IMR-90 (cell line): Measurements from ENCODE around the gene SMPDL3A. TPM values are rescaled to one million over a fixed set of nuclear protein-coding genes. Genes with fewer than 3 reads are reported as not detected.

Experiments used
- ATAC-seq: fragments of 200-7000 bp; cut with Tn5 transposase; 2 replicates; pipeline ENCODE4 v1.9.1; 2020; ENCODE audit warnings: low read depth, mild to moderate bottlenecking, moderate library complexity
- BruUV-seq: library from RNA; stranded (reverse); fragments of 400-500 nt; replicated peaks from 2 replicates; lab custom pipeline; 2021; lab: Mats Ljungman, UMichigan
- CTCF ChIA-PET: fragments of 300-600 bp; formaldehyde crosslinking; extraction: SDS; loops from one replicate; lab custom pipeline; 2021; ENCODE audit warnings: antibody characterized with exemption; lab: Yijun Ruan, JAX
- POLR2A ChIA-PET: fragments of 300-600 bp; sonication (Branson Sonifier 250); formaldehyde crosslinking; loops from one replicate; lab custom pipeline; 2022; ENCODE audit warnings: antibody characterized with exemption; ENCODE audit not compliant: unreplicated experiment; lab: Charles Lee
- DNase-seq: peaks from one replicate; pipeline ENCODE4 v3.0.0; 2013
- H2AFZ ChIP-seq: replicated peaks from 2 replicates; pipeline ENCODE3; 2013; ENCODE audit warnings: low read length, mild to moderate bottlenecking; ENCODE audit not compliant: poor library complexity
- H2AK5ac ChIP-seq: 2 replicates; pipeline ENCODE4 v1.6.1; 2013; ENCODE audit warnings: low read depth, low read length, inconsistent platforms
- H2AK9ac ChIP-seq: replicated peaks from 2 replicates; pipeline ENCODE3; 2013; ENCODE audit warnings: mild to moderate bottlenecking, low read depth, low read length, moderate library complexity; ENCODE audit not compliant: poor library complexity
- H2BK120ac ChIP-seq: 2 replicates; pipeline ENCODE4 v1.6.1; 2013; ENCODE audit warnings: low read depth, low read length, inconsistent platforms
- H2BK15ac ChIP-seq: 3 replicates; pipeline ENCODE4 v1.6.1; 2013; ENCODE audit warnings: low read depth, low read length, inconsistent platforms
- H2BK20ac ChIP-seq: 2 replicates; pipeline ENCODE4 v1.6.1; 2013; ENCODE audit warnings: low read depth, mild to moderate bottlenecking, inconsistent platforms, low read length, moderate library complexity
- H2BK5ac ChIP-seq: 2 replicates; pipeline ENCODE4 v1.6.1; 2013; ENCODE audit warnings: mild to moderate bottlenecking, low read depth, low read length, inconsistent platforms; ENCODE audit not compliant: poor library complexity, severe bottlenecking
- H3K14ac ChIP-seq: replicated peaks from 2 replicates; pipeline ENCODE4 v1.6.1; 2013; ENCODE audit warnings: low read depth, low read length, inconsistent platforms
- H3K18ac ChIP-seq: 2 replicates; pipeline ENCODE4 v1.6.1; 2013; ENCODE audit warnings: low read depth, low read length, control low read depth
- H3K23ac ChIP-seq: 2 replicates; pipeline ENCODE4 v1.6.1; 2013; ENCODE audit warnings: low read depth, low read length, inconsistent platforms
- H3K27ac ChIP-seq: 2 replicates; pipeline ENCODE4 v1.5.1; 2013; ENCODE audit warnings: mild to moderate bottlenecking, control low read depth, low read length; ENCODE audit not compliant: insufficient read depth
- H3K27me3 ChIP-seq: 2 replicates; pipeline ENCODE4 v1.6.1; 2013; ENCODE audit warnings: low read length; ENCODE audit not compliant: control insufficient read depth, insufficient read depth
- H3K36me3 ChIP-seq: 2 replicates; pipeline ENCODE4 v1.6.1; 2013; ENCODE audit warnings: low read length, mixed read lengths; ENCODE audit not compliant: control insufficient read depth, insufficient read depth
- H3K4ac ChIP-seq: 2 replicates; pipeline ENCODE4 v1.6.1; 2013; ENCODE audit warnings: low read depth, low read length, inconsistent platforms
- H3K4me1 ChIP-seq: 2 replicates; pipeline ENCODE4 v1.6.1; 2013; ENCODE audit warnings: low read length, mixed read lengths; ENCODE audit not compliant: control insufficient read depth, insufficient read depth
- H3K4me2 ChIP-seq: 2 replicates; pipeline ENCODE4 v1.6.1; 2013; ENCODE audit warnings: low read depth, mild to moderate bottlenecking, control low read depth, low read length, moderate library complexity
- H3K4me3 ChIP-seq: 2 replicates; pipeline ENCODE4 v1.5.1; 2013; ENCODE audit warnings: low read depth, mild to moderate bottlenecking, control low read depth, low read length, moderate library complexity; ENCODE audit not compliant: insufficient read depth
- H3K56ac ChIP-seq: 2 replicates; pipeline ENCODE4 v1.6.1; 2013; ENCODE audit warnings: low read length, inconsistent platforms; ENCODE audit not compliant: insufficient read depth; ENCODE audit errors: extremely low read depth
- H3K79me1 ChIP-seq, 2 experiments: 2 replicates each; pipeline ENCODE4 v1.6.1; 2013; ENCODE audit warnings: low read length in 2 of 2, inconsistent platforms in 1 of 2, low read depth in 1 of 2
- H3K9ac ChIP-seq: 2 replicates; pipeline ENCODE4 v1.6.1; 2013; ENCODE audit warnings: low read depth, low read length, control low read depth
- H3K9me1 ChIP-seq: 2 replicates; pipeline ENCODE4 v1.6.1; 2013; ENCODE audit warnings: low read length, inconsistent platforms; ENCODE audit not compliant: insufficient read depth
- H3K9me3 ChIP-seq: 2 replicates; pipeline ENCODE4 v1.6.1; 2013; ENCODE audit warnings: low read length; ENCODE audit not compliant: control insufficient read depth, insufficient read depth
- H4K20me1 ChIP-seq: 2 replicates; pipeline ENCODE4 v1.6.1; 2013; ENCODE audit warnings: low read length, inconsistent platforms; ENCODE audit not compliant: insufficient read depth
- H4K5ac ChIP-seq: 2 replicates; pipeline ENCODE4 v1.6.1; 2013; ENCODE audit warnings: mild to moderate bottlenecking, low read depth, low read length, control low read depth
- H4K8ac ChIP-seq, 2 experiments: 2 replicates each; pipeline ENCODE4 v1.6.1; 2013; ENCODE audit warnings: low read depth in 2 of 2, low read length in 2 of 2, control low read depth in 1 of 2, inconsistent platforms in 1 of 2
- H4K91ac ChIP-seq: 2 replicates; pipeline ENCODE4 v1.6.1; 2013; ENCODE audit warnings: low read depth, low read length, inconsistent platforms; ENCODE audit not compliant: insufficient read depth
- BHLHE40 ChIP-seq: fragments of 150-350 bp; IDR thresholded peaks from 2 replicates; pipeline ENCODE4 v1.6.1; 2016; ENCODE audit warnings: mild to moderate bottlenecking, low read depth, low read length
- CEBPB ChIP-seq: IDR thresholded peaks from 2 replicates; pipeline ENCODE4 v1.6.1; 2012; ENCODE audit warnings: low read depth, low read length, improper control_type of control experiment
- CHD1 ChIP-seq: IDR thresholded peaks from 2 replicates; pipeline ENCODE4 v1.6.1; 2012; ENCODE audit warnings: low read depth, low read length, improper control_type of control experiment
- CTCF ChIP-seq: conservative IDR thresholded peaks from 2 replicates; pipeline ENCODE4 v1.5.1; 2012; ENCODE audit warnings: mild to moderate bottlenecking, low read depth, low read length, improper control_type of control experiment
- ELK1 ChIP-seq: fragments of 150-350 bp; IDR thresholded peaks from 2 replicates; pipeline ENCODE4 v1.6.1; 2016; ENCODE audit warnings: low read depth, mild to moderate bottlenecking, low read length, moderate library complexity, borderline replicate concordance
- FOS ChIP-seq: fragments of 150-350 bp; IDR thresholded peaks from 2 replicates; pipeline ENCODE4 v1.6.1; 2016; ENCODE audit warnings: low read depth, low read length
- MAFK ChIP-seq: IDR thresholded peaks from 2 replicates; pipeline ENCODE4 v1.6.1; 2012; ENCODE audit warnings: low read depth, low read length, improper control_type of control experiment
- MAZ ChIP-seq: IDR thresholded peaks from 2 replicates; pipeline ENCODE4 v1.6.1; 2012; ENCODE audit warnings: low read depth, mild to moderate bottlenecking, low read length, improper control_type of control experiment, moderate library complexity, borderline replicate concordance
- POLR2A ChIP-seq: IDR thresholded peaks from 2 replicates; pipeline ENCODE4 v1.6.1; 2012; ENCODE audit warnings: mild to moderate bottlenecking, low read depth, low read length
- RAD21 ChIP-seq: IDR thresholded peaks from 2 replicates; pipeline ENCODE4 v1.6.1; 2012; ENCODE audit warnings: low read length, improper control_type of control experiment
- RCOR1 ChIP-seq: IDR thresholded peaks from 2 replicates; pipeline ENCODE4 v1.6.1; 2012; ENCODE audit warnings: mild to moderate bottlenecking, low read length, improper control_type of control experiment; ENCODE audit not compliant: insufficient replicate concordance
- RFX5 ChIP-seq: IDR thresholded peaks from 2 replicates; pipeline ENCODE4 v1.8.0; 2012; ENCODE audit warnings: low read depth, mild to moderate bottlenecking, low read length, moderate library complexity
- SMC3 ChIP-seq: fragments of 150-350 bp; IDR thresholded peaks from 2 replicates; pipeline ENCODE4 v1.6.1; 2016; ENCODE audit warnings: low read depth, mild to moderate bottlenecking, antibody characterized with exemption, low read length, moderate library complexity
- WGBS, 2 experiments: methylation state at CpG; one replicate each; pipeline versions ENCODE4 v1.1.5 to v1.1.7; 2013; ENCODE audit warnings: missing lambda C conversion rate in 2 of 2; ENCODE audit not compliant: insufficient read length in 1 of 2; ENCODE audit errors: extremely low coverage in 2 of 2; 5-methylcytosine and 5-hydroxymethylcytosine counted together
- dilution Hi-C: fragments of 300-500 bp; cut with HindIII; formaldehyde crosslinking; loops from one replicate; pipeline ENCODE4 v1.14.3; 2018; ENCODE audit warnings: low sequenced_read_pairs; ENCODE audit not compliant: unreplicated experiment
- in situ Hi-C: fragments of 300-500 bp; cut with MboI; formaldehyde crosslinking; loops from 3 replicates; pipeline ENCODE4 v1.14.3; 2019; ENCODE audit warnings: low sequenced_read_pairs, inconsistent platforms, mixed read lengths
- intact Hi-C: fragments of 100-400 bp; cut with micrococcal nuclease; formaldehyde crosslinking; loops from 2 replicates; pipeline ENCODE4 v1.10.0; 2022
- polyA plus RNA-seq, 3 experiments: library from polyadenylated mRNA; depleted of rRNA; stranded (reverse); fragments of >200 nt; gene quantifications; 2 replicates each; pipeline ENCODE4 v1.2.3, GENCODE V29; 2012; ENCODE audit warnings: low replicate concordance in 1 of 3
- total RNA-seq: library from RNA; depleted of rRNA; stranded (reverse); fragments of >200 nt; gene quantifications from 2 replicates; pipeline ENCODE4 v1.2.3, GENCODE V29; 2012

The SMPDL3A gene
- total and polyA plus RNA-seq, 2 of the 4 experiments (the other 2 are of a cell fraction), result 9.9 to 14.2 TPM

- DNase-seq (no peak), ATAC-seq (no peak)
- Histone ChIP-seq H3K23ac (no peak overlapping the region), H3K4me3 (no peak overlapping the region), H2BK15ac (no peak overlapping the region), H3K56ac (no peak overlapping the region), H3K4me2 (no peak overlapping the region), H3K27ac (peak overlapping the region; percentile 51; the same call in 1 of the 2 replicates), H4K8ac (no peak overlapping the region), H4K5ac (no peak overlapping the region; the same call in 1 of the 2 replicates), H3K79me1 (peaks cover 0 to 7% of the 10 kb centered on the region in 2 experiments; a peak in 2 of 4 replicates), H2AK5ac (no peak overlapping the region), H3K27me3 (no peaks in the 10 kb centered on the region), H3K4me1 (peaks cover 30% of the 10 kb centered on the region), H2BK20ac (no peak overlapping the region), H4K91ac (no peak overlapping the region), H3K18ac (peak overlapping the region; percentile 70), H3K9me3 (no peaks in the 10 kb centered on the region), H3K14ac (no peak overlapping the region), H2BK120ac (no peak overlapping the region), H3K9ac (0 out of 2 replicates have a peak overlapping the region, but pooled peaks have one; percentile 10), H2BK5ac (no peak overlapping the region), H3K36me3 (peaks cover 42% of the 10 kb centered on the region), H2AFZ (no peak overlapping the region), H3K9me1 (peaks cover 7% of the 10 kb centered on the region), H2AK9ac (no peak overlapping the region), H3K4ac (no peak overlapping the region), H4K20me1 (no peaks in the 10 kb centered on the region)
- TF ChIP-seq CTCF (no peak), ELK1 (no peak), CEBPB (no peak), MAFK (no peak), RCOR1 (no peak), SMC3 (no peak), POLR2A (no peak), RAD21 (no peak), RFX5 (no peak), FOS (no peak), CHD1 (no peak), MAZ (no peak), BHLHE40 (no peak)
- ChIA-PET CTCF (no interaction called here), POLR2A (no interaction called here)
- WGBS, 2 experiments, result 46% methylated on average over 3 of the region's 5 CpGs; no CpG with 5 or more reads in 1 of the 2 experiments
- in situ Hi-C loops (no loop called here), dilution Hi-C loops (no loop called here), intact Hi-C loops (no loop called here)
- BruUV-seq, result no TSS peak
These were observed 16.0 kb downstream of the SMPDL3A start for GRCh38 chr6:122804962-122805485.
